ENCODE results near the gene SLAIN1. TPM values are rescaled to one million over a fixed set of nuclear protein-coding genes. Genes with fewer than 3 reads are reported as not detected.

SLAIN1 gene
- polyA plus RNA-seq, 2 of the 4 experiments (the other 2 are of a cell fraction): 0.43 to 3.6 TPM

DNA sequence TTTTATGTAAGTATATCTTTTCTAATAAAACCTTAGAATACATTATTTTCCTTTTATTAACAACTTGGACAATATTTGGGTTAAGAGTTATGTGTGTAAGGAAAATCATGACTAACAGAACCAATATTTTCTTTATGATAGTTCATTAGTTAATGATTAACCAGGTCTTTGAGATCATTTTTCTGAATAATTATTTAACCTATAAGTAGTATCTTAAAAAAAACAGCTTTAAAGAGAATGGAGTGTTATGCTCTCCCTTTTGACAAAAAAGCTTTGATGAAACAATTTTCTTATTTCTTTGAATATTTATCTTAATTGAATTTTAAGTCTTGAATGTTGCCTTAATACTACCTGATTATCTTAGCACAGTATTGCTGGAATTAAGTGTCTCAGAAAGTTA, 3.8 kb downstream of the SLAIN1 start:
- ATAC-seq (no peak), DNase-seq (ENCODE audit: low read depth in 1 of 2, low spot score in 1 of 2) (no peak), FAIRE-seq (no peak)
- no peaks in the 10 kb centered on the region for H3K9me3 ChIP-seq
- H3K4me1 ChIP-seq: peaks cover 10% of the 10 kb centered on the region; the same call in 1 of the 3 replicates
- ChIA-PET CTCF (no interaction called here), POLR2A (no interaction called here)
- H3K4me2 ChIP-seq: no peak overlapping the region
- no peak overlapping the region for H3K4me3 ChIP-seq
- TF ChIP-seq, protein P1, sequence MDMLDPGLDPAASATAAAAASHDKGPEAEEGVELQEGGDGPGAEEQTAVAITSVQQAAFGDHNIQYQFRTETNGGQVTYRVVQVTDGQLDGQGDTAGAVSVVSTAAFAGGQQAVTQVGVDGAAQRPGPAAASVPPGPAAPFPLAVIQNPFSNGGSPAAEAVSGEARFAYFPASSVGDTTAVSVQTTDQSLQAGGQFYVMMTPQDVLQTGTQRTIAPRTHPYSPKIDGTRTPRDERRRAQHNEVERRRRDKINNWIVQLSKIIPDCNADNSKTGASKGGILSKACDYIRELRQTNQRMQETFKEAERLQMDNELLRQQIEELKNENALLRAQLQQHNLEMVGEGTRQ (IDR thresholded peaks at IDR 0.05): no peak
- TF ChIP-seq NR3C1 (IDR thresholded peaks at IDR 0.05): no peak
- TF ChIP-seq RAD21 (conservative IDR thresholded peaks at IDR 0.05 in 1 of 2, IDR thresholded peaks at IDR 0.05 in 1 of 2): no peak
- no peak for TF ChIP-seq JUNB (IDR thresholded peaks at IDR 0.05)
- TF ChIP-seq RNF2 (IDR thresholded peaks at IDR 0.05; ENCODE audit: borderline replicate concordance, low read depth): no peak
- no peak for TF ChIP-seq HOXB5 (CRISPR knock-in tag; IDR thresholded peaks at IDR 0.05)
- TF ChIP-seq CHD2 (IDR thresholded peaks at IDR 0.05; ENCODE audit: low read length, partially characterized antibody): no peak
- TF ChIP-seq FOXS1 (CRISPR knock-in tag; IDR thresholded peaks at IDR 0.05): no peak
- no peak for TF ChIP-seq ZSCAN20 (CRISPR knock-in tag; IDR thresholded peaks at IDR 0.05)
- TF ChIP-seq, protein P2, sequence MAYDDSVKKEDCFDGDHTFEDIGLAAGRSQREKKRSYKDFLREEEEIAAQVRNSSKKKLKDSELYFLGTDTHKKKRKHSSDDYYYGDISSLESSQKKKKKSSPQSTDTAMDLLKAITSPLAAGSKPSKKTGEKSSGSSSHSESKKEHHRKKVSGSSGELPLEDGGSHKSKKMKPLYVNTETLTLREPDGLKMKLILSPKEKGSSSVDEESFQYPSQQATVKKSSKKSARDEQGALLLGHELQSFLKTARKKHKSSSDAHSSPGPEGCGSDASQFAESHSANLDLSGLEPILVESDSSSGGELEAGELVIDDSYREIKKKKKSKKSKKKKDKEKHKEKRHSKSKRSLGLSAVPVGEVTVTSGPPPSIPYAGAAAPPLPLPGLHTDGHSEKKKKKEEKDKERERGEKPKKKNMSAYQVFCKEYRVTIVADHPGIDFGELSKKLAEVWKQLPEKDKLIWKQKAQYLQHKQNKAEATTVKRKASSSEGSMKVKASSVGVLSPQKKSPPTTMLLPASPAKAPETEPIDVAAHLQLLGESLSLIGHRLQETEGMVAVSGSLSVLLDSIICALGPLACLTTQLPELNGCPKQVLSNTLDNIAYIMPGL (CRISPR knock-in tag; IDR thresholded peaks at IDR 0.05; ENCODE audit: borderline replicate concordance): no peak
- no peak for TF ChIP-seq HOXA7 (CRISPR knock-in tag; IDR thresholded peaks at IDR 0.05)
- TF ChIP-seq BHLHE40 (IDR thresholded peaks at IDR 0.05; ENCODE audit: low read depth, low read length): no peak
- no peak for TF ChIP-seq EHF (CRISPR knock-in tag; IDR thresholded peaks at IDR 0.05)
- TF ChIP-seq, protein P3, sequence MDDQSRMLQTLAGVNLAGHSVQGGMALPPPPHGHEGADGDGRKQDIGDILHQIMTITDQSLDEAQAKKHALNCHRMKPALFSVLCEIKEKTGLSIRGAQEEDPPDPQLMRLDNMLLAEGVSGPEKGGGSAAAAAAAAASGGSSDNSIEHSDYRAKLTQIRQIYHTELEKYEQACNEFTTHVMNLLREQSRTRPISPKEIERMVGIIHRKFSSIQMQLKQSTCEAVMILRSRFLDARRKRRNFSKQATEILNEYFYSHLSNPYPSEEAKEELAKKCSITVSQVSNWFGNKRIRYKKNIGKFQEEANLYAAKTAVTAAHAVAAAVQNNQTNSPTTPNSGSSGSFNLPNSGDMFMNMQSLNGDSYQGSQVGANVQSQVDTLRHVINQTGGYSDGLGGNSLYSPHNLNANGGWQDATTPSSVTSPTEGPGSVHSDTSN (IDR thresholded peaks at IDR 0.05): no peak
- TF ChIP-seq, protein P4, sequence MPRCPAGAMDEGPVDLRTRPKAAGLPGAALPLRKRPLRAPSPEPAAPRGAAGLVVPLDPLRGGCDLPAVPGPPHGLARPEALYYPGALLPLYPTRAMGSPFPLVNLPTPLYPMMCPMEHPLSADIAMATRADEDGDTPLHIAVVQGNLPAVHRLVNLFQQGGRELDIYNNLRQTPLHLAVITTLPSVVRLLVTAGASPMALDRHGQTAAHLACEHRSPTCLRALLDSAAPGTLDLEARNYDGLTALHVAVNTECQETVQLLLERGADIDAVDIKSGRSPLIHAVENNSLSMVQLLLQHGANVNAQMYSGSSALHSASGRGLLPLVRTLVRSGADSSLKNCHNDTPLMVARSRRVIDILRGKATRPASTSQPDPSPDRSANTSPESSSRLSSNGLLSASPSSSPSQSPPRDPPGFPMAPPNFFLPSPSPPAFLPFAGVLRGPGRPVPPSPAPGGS (IDR thresholded peaks at IDR 0.05): no peak
- no peak for TF ChIP-seq TFCP2L1 (CRISPR knock-in tag; IDR thresholded peaks at IDR 0.05)
- no peak for TF ChIP-seq GATA3 (IDR thresholded peaks at IDR 0.05; ENCODE audit: borderline replicate concordance)
- TF ChIP-seq KDM1A (IDR thresholded peaks at IDR 0.05; ENCODE audit: low read depth): no peak
- no peak overlapping the region for H3K27ac ChIP-seq

DNA sequence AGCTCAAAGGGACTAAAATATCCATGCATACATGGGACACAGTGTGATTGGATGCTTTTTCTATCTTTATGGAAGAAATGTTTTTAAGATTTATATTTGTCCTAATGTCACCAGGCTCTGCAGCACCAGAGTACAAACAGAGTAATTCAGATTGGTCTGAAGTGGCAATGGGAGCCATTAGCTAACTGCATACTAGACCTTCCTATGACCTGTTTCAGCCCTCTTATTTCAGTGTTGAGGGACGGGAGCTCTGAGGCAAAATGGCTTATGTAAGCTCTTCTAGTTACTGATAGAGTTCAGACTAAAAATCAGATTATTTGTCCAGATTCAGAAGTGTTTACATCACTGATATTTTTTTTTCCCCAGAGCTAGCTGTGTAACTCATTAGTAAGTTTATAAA, 4.9 kb downstream of the SLAIN1 start:
- Histone ChIP-seq H3K4me3 (no peak overlapping the region), H3K4me2 (no peak overlapping the region), H3K9me3 (no peaks in the 10 kb centered on the region), H3K4me1 (peaks cover 10% of the 10 kb centered on the region; the same call in 1 of the 3 replicates), H3K27ac (no peak overlapping the region)
- POLR2A ChIA-PET: no interaction called here
- ATAC-seq (no peak), FAIRE-seq (no peak), DNase-seq (ENCODE audit: low read depth in 1 of 2, low spot score in 1 of 2) (no peak)
- CTCF ChIA-PET: no interaction called here
- 46% methylated on average over 1 of the region's 1 CpG for WGBS (ENCODE audit: missing lambda C conversion rate)
- TF ChIP-seq EHMT2 (IDR thresholded peaks at IDR 0.05; ENCODE audit: low read depth) (no peak), POLR2A (IDR thresholded peaks at IDR 0.05; ENCODE audit: low read length) (no peak), FOSB (CRISPR knock-in tag; IDR thresholded peaks at IDR 0.05) (no peak), FOXS1 (CRISPR knock-in tag; IDR thresholded peaks at IDR 0.05) (no peak), TP53 (CRISPR knock-in tag; IDR thresholded peaks at IDR 0.05) (no peak), SMC3 (IDR thresholded peaks at IDR 0.05) (no peak), NPAS2 (CRISPR knock-in tag; IDR thresholded peaks at IDR 0.05; ENCODE audit: borderline replicate concordance) (no peak)
- TF ChIP-seq, protein P5, sequence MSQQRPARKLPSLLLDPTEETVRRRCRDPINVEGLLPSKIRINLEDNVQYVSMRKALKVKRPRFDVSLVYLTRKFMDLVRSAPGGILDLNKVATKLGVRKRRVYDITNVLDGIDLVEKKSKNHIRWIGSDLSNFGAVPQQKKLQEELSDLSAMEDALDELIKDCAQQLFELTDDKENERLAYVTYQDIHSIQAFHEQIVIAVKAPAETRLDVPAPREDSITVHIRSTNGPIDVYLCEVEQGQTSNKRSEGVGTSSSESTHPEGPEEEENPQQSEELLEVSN (IDR thresholded peaks at IDR 0.05; ENCODE audit: borderline replicate concordance, low read depth): no peak

All from A549 (cell line).